ENCODE data around the gene TOM1L2.
"Not testable (repeated sequence)": the region's sequence is repeated elsewhere in the genome, so short reads cannot be mapped to it uniquely, and the experiment has no call there.

The TOM1L2 gene

DNA sequence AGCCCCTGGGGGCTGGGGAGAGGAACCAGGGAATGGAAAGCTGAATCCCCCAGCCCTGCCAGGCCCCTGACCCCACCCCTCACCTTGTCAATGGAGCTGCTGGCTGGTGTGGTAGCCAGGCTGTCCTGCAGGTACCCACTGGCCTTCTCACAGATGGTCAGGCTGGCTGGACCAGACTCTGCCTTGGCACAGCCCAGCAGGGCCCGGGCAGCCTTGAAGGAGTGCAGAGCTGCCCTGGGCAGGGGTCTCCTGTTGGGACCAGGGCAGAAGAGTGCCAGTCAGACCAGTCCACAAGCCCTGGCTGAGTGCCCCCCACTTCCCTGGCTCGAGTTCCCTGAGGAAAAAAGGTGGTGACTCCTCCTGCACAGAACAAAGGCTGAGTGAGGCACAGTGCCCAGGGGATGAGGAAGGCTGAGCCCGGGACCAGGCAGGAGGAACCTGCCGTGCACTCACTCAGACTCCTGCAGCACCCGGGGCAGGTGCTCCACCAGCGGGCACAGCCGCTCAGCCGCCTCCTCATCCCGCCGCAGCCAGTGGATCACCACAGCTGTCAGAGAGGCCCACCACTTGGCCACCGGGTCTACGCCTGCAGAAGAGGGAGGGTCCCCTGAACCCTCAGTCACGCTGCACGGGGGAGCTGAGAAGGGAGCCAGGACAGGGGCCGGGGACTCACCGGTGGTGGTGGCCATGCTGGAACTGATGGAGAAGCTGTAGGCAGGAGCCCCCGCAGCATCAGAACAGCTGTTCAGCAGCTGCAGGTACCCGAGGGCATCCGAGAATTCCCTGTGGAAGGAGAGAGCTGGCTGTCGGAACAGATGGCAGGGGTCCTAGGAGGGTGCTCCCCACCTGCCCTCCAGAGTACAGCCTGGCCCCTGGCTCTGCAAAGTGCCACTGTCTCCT, 157.8 kb downstream of the TOM1L2 start:
- no peak for DNase-seq

DNA sequence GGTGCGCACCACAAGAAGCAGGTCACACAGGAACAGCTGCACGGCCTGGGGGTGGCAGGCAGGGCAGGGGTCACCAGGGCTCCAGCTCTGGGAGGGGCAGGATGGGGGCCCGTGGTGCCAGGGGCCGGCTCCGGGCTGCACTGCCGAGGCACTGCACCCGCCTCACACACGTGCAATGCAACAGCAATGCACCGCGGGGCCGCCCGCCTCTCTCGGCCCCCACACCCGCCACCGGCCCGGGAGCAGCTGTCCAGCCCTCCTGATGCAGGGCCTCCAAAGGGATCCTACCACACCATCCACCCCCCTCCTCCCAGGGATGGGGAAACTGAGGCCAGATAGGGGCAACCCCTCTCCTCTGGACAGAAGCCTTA, 158.5 kb downstream of the TOM1L2 start:
- DNase-seq = no peak

DNA sequence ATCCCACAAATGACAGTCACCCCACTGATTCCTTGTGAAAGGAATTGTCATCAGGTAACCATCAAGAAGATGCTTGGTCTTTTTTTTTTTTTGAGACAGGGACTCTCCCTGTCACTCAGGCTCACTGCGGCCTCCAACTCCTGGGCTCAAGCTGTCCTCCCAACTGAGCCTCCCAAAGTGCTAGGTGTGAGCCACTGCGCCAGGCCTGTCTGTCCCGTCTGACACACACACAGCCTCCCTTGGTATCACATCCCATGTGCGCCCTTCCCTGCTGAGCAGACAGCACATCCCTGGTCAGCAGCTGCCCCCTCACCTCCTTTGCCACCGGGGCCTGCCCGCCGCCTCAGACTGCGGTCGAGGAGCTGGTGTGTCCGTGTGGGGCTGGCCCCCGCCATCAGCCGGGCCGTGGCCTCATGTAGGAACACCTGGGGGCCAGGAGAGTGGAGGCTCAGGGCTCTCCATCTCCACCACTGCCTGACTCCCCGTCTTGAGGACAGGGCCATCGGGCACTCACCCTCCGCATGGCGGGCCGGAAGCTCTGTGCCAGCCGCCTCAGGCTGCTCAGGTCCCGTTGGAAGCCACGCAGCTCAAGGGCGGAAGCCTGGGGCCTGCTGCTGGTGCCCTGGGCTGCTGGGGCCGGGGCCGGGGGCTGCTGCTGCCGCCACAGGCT, 159.0 kb downstream of the TOM1L2 start:
- no peak for DNase-seq

DNA sequence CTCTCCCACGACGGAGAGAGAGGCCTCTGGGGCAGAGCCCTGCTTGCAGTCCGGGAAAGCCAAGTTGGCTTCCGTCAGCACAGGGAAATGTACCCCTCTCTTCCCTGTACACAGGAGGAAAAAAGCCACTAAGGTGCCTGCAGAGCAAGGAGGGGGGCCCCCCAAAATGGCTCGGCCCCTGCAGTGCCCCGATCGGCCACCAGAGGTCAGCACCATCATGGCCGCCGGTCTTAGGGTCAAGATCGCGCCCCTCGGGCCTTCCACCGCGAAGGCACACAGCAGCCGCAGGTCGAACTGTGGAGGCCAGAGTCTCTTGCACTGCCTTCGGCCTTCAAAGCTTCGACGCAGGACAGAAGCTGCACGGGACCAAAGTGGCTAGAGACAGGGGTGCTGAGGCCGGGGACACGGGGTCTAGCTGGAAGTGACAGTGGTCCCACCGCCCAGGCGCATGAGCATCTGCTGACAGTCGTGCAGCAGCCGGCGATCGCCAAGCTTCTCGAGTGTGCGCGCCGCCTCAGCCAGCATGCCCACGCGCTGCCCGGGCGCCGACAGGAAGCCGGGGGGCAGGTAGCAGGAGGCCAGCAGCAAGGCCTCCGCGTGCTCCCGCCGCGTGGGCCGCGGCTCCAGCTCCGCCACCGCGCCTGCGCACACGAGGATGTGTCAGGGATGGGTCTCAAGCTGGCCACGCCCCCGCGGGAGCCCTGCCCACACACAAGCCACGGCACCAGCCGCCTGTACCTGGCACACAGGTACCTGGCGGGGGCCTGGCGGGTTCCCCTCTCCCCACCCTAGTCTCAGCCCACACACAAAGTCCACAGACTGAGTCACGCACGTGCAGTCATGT, 159.8 kb downstream of the TOM1L2 start:
- no peak for DNase-seq

DNA sequence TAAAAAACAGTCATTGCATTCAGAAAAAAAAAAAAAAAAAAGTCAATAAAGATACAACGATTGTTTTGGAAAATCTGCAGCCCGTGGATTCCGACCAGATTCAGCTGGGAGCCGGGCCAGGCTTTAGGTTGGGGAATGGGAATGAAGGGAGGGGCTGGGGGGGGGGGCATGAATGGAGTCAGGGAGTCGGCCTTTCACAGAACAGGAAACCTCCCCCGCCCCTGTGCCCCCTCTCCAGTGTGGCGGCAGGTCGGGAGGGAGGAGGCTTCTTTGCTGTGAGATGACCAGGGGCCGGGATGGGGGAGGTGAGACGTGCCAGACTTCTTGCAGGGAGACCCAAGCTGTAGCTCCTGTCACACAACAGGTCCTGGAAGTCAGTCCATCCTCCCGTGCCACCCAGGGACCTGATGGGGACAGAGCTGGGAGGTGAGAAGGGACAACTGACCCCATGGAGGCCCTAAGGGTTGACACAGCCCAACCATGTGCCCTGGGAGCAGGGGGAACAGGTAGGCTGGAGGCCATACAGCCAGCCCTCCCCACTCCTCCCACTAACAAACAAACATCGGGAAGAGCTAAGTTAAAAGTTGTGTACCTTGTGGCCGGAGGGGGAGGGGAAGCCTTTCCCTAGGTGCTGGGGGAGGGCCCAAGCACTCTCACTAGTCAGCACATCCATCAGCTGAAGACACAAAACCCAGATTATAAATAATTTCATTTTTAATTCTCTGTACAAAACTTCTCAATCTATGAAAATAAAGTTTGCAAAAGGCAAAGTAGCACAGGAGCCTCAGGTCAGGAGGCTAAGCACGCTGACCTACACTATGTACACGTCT, 160.6 kb downstream of the TOM1L2 start:
- DNase-seq = no peak

DNA sequence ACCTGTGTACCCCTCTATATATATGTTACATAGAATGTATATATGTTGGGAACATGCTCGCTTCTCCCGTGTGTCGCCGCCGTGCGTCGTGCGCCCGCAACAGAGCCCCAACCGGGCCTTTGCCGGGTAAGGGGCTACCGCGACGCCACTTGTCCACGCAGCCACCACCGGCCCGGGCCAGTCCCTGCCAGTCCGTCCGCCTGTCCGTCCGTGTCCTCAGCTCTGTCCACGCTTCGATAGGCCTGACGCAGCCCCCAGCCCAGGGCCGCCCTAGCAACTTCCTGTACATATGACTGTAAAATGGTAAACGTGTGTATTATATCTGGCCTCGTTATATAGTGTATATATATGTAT, 161.3 kb downstream of the TOM1L2 start:
- no peak for DNase-seq

DNA sequence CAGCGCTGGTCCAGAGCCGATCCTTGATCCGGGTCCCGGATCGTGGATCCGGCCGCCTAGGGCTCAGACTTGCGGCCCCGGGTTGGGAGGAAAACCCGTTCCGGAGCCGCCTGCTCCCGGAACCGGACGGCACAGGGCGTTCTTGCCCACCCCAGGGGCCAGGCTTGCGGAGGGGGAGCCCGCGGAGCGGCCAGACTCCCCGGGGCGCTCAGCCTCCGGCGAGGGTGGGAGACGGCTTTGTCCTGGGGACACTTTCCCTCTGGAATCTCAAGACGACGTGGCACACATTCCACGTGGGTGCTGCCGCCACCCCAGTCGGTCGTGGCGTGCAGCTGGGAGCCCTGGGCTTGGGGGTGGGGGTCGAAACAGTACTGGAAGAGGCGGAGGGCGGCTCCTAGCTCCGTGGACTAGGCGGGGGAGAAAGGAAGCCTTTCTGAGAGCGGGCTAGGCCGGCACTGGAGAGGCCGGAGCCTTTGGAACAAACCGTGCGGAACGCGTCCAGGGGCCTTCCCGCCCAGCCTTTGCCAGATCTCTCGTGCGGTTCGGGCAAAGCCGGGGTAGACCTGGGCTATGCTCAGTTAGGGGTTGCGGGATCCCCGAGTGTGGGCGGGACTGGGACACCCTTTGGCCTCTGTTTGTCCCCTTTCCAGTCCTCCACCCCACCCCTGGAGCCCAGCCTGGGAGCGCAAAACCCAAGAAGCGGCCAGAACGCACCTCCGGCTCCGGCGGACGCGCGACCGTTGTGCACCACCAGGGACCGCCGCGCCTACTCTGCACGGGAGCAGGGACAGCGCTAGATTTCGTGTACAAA, 161.9 kb downstream of the TOM1L2 start:
- DNase-seq = no peak

DNA sequence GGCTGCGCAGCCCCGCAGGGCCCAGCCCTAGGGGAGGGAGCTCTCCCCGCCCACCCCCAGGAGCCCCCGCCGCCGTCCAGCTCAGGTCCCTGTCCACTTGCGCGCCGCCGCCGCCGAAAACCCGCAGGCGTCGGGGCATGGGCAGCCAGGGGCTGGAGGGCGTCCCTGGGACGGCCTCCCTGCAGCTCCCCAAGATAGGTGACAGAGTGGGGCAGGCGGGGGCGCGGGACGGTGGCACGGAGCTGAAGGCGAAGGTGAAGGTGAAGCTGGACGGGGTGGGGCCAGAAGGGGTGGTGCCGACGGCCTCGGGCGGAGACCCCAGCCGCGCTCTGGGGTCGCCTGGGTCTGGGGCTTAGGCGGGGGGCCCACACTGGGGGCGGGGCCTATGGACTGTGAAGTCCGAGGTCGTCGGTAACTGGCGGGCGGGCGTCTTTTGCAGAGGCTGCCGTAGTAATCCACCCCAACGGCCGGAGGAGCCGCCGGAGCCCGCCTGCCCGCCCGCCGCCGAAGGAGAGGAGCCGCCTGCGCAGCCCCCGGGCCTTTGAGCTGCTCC, 162.6 kb downstream of the TOM1L2 start:
- DNase-seq = no peak

DNA sequence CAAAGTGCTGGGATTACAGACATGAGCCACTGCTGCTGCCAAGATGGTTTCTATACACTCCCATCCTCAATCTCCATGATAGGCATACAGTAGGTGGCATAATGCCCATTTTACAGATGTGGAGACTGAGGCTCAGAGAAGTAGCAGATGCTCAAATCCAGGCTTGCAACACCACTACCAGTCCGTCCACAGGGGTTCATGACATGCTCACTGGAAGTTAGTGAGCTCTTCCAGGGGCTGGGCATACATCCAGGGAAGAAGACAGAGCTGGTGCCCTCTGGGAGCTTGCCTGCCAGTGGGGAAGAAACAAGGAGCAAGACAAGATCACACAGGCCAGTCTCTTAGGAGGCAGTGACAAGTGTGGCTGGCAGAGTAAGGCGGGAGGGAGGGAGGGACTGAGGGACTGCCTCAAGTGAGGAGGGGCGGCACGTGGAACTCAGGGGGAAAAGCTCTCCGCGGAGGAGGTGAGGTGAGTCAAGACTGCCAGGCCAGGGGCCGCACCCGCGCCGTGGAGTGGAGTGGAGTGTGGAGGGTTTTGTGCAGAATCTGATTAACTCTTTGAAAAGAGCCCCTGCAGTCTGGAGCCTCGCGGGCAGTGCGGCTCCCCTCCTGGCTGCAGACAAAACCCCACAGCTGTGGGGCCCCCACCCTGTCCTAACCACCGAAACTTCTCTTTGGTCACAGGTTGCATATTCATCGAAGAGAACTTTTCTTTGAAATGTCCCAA, 163.3 kb downstream of the TOM1L2 start:
- DNase-seq = no peak

DNA sequence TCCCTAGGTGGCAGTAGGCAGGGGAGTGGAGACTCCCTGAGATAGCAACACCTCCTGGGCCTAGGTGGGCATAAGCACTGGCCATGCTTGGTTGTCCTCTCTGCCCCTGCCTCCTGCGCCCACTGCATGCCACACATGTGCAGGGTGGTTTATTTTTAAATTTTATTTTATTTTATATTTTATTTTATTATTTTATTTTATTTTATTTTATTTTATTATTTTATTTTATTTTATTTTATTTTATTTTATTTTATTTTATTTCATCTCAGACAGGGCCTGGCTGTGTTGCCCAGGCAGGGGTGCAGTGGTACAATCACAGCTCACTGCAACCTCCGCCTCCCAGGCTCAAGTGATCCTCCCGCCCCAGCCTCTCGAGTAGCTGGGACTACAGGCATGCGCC, 164.0 kb downstream of the TOM1L2 start:
- DNase-seq = not testable (repeated sequence)

DNA sequence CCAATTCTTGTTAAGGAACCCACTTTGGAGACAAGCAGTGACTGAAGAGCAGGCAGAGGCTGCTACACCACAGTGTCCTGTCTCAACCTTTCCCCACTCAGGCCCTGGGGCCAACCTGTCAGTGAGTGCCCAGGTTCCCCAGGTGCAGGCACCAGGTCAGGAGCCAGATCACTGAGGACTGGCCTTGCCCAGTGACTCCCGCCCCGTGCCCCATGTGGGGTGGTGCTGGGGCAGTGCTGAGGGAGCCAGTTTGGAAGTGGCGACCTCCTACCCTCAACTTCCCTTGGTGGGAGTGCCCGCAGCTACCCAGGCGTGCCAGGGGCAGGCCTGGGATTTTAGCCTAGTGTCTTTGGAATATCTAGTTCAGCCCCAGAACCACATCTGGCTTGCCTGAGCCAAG, 164.8 kb downstream of the TOM1L2 start:
- no peak for DNase-seq

DNA sequence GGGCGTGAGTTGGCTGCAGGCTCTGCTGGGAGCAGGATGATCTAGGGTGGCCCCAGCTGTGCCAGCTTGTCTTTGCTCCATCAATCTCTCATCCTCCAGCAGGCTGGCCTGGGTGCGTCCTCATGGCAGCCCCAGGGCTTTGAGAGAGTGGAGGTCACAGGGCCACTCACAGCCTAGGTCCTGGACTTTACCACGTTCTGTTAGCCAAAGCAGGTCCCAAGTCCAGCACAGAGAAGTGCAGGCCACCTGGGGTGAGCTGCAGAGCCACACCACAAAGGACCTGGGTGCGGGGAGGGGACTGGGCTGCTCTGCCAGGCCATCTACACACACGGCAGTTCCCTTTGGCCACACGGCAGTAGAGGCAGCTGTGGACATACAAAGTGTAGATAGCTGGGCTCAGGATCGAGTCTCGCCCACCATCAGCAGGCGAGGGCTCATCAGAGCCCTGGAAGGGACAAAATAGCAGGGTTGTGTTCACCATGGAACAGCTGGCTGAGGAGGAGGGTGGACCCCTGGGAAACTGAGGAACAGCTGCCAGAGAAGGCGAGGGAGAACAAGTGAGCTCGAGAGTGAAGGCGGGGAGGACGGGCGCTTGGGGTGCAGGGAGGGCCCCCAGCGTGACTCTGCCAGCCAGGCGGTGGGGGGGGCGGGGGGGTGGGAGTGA, 165.5 kb downstream of the TOM1L2 start:
- DNase-seq = no peak

DNA sequence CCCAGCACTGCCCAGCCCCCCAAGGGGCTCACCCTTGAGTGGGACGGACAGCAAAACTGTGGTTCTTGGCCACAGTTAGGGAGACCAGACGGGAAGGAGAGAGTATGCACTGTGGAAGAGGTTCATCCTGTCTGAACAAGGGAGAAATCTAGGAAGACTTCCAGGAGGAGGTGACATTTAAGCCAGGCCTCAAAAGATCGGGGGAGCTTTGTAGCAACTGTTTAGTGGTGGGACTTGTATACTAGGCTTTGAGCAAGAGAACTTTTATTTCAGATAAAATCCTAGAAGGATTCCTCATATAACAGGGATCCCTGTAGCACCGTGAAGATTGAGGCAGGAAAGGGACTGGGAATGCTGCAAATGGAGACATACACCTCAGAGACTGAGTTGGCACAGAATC, 166.2 kb downstream of the TOM1L2 start:
- no peak for DNase-seq

DNA sequence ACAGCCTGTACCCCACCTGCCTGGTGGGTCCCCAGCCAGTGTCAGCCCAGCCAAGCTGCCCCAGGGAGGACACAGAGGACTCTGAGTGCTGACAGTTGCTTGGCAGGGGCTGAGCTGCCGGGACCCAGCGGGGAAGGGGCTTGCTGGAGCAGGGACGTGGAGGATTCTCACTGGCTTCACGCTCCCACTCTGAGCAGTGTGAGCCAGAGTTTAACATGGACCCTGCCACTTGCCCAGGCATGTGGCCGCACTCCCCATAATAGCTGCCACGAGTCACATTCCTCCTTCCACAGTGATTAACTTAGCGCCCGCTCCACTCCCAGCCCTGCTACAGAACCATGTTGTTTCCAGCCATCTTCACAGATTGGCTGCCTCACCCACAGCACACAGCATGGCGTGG, 166.6 kb downstream of the TOM1L2 start:
- no peak for DNase-seq

DNA sequence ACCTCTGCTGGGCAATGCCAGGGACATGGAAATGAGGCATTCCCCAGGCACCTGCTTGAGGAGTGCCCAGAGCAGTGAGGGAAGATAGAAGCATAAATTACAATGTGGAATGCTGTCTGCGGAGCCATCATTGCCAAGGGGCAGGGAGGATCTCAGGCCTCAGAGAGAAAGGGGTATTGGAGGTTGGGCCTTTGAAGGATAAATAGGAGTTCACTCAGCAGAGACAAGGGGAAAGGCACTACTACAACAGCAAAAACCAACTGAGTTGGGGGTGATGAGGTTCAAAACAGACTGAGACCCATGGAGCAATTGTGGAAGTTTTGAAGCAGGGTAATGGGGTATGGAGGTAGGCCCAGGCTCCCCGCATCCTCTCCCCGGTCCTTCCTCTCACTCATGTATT, 168.2 kb downstream of the TOM1L2 start:
- no peak for DNase-seq

DNA sequence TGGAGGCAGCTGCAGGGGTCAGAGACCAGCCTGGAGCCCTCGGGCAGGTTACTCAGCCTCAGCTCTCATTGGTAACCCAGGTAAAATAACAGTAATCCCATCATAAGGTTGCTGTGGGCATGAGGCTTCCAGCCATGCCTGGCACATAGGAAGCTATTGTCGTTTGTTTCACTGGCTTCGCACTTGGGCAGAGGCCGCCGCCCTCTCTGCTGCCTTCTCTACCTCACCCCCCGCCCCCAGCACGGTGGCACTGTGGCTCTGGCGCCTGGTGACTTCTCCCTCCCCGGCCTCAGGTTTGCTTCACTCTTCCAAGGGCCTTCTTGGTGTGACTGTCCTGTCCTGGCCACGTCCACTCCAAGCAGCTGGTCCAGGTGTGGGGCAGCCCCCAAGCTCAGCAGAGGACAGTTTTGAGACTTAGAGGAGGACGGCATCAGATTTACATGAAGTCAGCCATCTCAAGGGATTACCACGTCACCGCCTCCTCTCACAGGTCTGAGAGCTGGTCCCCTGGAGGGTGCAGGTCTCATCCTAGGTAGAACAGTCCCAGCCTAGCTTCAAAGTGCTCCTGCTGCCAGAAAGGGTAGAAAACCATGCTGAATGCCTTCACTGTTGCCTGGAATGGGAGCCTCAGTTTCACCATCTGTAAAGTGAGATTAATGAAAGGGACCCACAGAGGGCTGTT, 170.3 kb downstream of the TOM1L2 start:
- no peak for DNase-seq

DNA sequence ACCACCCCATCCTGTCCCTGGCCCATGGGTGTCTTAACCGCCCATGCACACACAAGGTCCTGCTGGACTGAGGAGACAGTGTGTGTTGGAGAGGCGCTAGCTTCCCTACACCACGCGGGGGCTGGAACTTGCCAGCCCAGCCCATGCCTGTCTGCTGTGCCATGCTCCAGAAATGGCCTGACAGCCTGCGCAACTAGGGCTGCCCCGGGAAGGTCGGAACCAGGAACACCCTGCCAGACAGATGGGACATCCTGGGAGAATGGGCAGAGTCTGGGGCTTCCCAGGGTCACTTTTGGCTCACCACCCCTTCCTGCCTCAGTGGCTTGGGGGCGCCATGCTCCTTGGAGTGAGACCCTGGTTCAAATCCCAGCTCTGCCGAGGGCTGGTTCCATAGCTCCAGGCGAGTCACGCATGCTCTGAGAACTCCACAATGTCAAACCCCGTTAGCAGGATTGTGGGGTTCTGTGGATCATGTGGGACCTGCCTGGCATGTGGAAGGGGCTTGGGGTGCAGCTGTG, 171.6 kb downstream of the TOM1L2 start:
- no peak for DNase-seq

DNA sequence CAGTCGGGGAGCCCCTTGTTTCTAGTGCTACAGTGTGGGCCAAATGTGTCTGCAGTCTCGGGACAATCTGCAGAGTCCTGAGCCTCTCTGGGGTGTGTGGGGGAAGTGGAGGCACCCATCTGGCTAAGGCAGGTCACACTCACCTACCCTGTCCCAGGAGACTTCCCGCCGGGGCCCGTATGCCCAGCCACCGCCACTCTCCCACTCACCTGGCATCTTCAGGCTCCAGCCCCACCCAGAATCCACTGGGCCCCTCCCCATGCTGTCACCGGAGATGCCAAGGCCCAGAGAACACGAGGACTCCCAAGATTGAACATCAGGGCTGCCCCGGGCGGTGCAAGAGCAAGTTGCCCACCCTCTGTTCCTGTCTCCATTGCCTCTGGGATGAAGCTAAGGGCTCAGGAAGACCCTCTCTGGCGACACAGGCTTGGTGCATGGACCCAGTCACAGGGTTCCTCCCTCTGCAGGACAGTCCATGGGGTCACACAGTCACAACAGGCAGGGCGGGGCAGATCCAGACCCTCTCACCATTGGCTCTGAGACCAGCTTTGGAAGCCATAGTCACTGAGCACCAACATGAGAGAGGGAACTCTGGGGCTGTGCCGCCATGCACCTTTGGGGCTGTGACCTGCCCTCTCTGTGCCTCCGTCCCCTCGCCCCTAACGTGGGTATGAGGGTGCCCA, 173.5 kb downstream of the TOM1L2 start:
- no peak for DNase-seq
